HG02981 (cell line): Measurements from ENCODE around the gene TMPRSS6.

Experiments
- ATAC-seq: cut with Tn5 transposase; IDR thresholded peaks from one replicate; pipeline ENCODE4 v1.9.1; 2021; ENCODE audit warnings: mild to moderate bottlenecking, moderate library complexity; ENCODE audit not compliant: unreplicated experiment

Gene TMPRSS6

GRCh38 chr22:37068859-37069258 is 40.7 kb downstream of the TMPRSS6 start:
- no peak for ATAC-seq

GRCh38 chr22:37067428-37067827 is 42.1 kb downstream of the TMPRSS6 start:
- ATAC-seq, result no peak

- ATAC-seq, result no peak
Observed at GRCh38 chr22:37065961-37066360, 43.6 kb downstream of the TMPRSS6 start.

- no peak for ATAC-seq
Observed at GRCh38 chr22:37065180-37065579, 44.3 kb downstream of the TMPRSS6 start.

- ATAC-seq, result no peak
Observed at GRCh38 chr22:37064553-37064952, 45.0 kb downstream of the TMPRSS6 start.

GRCh38 chr22:37063431-37064420 is 45.8 kb downstream of the TMPRSS6 start:
- no peak for ATAC-seq

GRCh38 chr22:37062702-37063381 is 46.7 kb downstream of the TMPRSS6 start:
- ATAC-seq, result no peak

GRCh38 chr22:37062376-37062675 is 47.2 kb downstream of the TMPRSS6 start:
- ATAC-seq, result no peak

DNA sequence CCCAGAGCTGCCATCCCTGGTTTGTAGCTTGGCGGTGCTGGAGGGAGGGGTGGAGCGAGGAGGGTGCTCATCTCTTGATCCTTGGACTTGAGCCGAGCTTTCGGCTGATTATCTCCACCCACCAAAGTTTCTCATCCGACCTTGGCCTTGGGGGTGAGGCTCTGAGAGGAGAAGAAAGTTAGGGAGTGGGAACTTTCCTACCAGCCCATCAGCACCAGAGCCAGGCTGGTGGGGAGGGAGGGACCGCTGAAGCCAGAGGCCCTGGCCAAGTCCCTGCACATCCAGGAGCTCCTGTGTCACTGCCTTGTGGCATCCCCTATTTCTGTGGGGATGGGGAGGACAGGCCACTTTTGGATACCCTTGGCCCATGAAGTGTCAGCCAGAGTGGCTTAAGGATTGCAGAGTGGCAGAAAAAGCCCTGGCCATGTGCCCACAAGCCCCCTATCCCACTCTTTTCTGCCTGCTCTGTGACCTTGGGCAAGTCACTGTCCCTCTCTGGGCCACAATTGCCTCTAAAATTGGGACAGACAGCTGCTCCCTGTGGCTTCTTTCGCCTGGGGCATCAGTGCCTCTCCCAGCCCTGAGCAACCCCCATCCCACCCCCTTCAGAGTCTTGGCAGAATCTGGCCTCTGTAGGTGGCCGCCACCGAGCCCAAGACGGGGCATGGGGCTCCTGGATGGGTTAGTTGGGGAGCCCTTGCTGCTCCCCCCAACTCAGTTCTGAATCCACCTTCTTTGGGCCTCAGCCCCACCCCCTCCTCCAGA is 47.7 kb downstream of the TMPRSS6 start:
- no peak for ATAC-seq

DNA sequence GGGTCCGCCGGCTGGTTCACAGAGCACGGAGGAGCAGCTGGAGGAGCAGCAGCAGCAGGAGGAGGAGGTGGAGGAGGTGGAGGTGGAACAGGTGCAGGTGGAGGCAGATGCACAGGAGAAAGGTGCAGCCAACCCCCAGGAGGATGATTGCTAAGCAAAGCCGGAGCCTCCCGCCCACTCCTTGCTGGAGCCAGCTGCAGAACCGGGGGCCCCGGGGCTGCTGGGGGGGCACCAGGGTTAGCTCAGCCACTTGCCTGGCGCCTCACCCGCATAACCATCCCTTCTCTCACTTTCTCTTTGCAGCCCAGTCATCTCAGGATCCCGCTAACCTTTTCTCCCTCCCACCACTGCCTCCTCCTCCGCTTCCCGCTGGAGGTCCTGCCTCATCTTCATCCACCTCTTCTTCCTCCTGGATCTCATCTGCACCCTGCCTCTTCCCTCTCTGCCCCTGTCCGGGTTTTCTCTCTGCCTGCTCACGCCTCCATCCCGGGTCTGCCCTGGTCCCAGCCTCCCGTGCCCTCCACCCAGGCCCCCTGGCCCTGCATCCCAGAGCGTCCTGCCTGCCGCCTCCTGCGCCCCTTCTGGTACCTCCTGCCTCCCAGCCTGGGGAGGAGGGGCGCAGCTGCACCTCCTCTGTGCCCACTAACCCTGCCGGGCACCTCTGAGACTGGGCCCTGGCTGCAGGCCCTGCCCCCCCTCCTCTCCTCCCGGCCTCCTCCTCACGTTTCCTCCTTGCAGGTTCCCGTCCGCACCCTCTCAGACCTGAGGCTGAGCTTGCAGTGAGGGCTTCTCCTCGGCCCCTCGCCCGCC is 48.5 kb downstream of the TMPRSS6 start:
- ATAC-seq, result no peak

DNA sequence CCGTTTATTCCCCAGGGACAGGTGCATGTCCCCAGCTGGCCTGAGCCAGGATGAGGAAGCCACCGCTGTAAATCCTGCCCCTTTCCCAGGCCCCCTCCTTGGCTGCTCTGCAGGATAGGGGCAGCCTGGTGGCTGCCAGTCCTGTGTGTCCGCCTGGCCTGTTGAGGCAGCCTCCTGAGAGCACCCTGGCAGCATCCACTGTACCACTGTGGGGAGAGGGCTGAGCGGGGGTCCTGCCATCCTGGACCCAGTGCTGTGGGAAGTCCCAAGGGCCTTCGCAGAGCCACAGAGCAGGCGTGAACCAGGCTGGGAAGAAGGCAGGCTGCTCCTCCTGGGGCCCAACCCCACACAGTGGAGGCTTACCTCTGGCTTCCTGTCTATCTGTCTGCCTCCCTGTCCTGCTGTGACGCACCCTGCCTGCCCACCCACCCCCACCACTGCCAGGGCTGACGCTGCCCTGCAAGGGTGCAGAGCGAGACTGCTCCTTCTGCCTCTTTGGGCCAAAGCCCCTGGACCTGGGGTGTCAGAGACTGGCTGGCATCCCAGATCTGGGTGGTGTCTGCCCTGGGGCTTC is 49.5 kb downstream of the TMPRSS6 start:
- ATAC-seq, result no peak

DNA sequence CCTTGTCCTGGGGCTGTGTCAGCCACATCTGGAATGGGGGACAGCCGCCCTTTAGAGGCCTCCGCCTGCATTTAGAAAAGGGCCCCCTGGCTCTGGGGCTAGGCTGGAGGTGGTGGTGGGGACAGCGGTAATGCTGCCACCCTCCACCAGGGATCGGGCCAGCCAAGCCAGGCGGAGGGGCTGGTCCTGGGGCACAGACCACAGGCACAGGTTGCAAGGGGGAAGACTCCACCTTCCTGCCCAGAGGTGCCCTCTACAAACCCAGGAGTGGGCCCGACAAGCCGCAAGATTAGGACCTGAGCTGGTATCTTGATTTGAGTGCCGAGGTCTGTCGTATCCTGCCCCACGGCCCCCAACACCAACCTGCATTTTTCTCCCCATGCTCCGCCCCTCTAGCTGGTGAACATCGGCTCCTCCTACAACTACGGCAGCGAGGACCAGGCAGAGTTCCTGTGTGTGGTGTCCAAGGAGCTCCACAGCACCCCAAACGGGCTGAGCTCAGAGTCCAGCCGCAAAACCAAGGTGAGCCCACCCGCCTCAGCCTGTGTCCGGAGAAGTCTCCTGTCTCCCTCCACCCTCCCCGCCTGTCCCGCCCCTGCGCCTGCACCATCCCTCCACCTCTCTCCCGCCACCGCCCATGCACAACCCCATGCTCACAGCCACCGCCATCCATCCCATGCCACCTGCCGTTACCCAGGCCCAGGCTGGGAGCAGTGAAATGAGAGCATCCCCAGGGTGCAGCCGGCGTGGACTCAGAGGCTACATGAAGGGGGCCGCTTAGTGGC is 50.4 kb downstream of the TMPRSS6 start:
- ATAC-seq, result no peak

GRCh38 chr22:37057796-37058510 is 51.6 kb downstream of the TMPRSS6 start:
- no peak for ATAC-seq

- no peak for ATAC-seq
Observed at GRCh38 chr22:37057226-37057625, 52.3 kb downstream of the TMPRSS6 start.

GRCh38 chr22:37056246-37056645 is 53.3 kb downstream of the TMPRSS6 start:
- no peak for ATAC-seq

DNA sequence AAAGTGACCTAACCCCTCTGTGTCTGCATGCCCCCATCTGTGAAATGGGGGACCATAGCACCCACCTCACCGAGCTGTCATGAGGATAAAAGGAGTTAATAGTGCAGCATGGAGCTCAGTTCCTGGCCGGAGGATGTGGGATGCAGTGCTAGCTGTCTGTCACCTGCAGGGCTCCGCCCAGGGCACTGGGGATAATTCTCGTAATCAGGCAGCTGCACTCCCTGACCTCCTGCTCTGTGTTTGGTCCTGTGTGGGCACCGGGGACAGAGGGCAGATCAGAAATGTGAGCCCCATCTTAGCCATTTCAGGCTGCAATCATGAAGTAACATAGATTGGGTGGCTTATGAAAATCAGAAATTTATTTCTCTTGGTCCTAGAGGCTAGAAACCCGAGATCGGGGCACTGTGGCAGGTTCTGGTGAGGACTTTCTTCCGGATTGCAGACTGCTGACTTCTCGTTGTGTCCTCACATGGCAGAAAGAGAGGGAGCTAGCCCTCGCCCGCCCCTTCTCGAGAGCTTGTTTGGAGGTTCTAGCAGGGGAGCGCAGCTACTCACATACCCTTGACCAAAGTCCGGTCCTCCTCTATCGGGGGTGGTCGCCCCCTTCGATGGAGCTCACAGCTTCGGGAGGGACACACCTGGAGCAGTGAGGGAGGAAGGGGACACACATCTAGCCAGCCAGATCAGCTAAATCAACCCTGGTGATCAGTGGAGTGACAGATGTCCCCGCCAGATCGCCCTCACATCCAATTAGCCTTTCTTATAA is 54.7 kb downstream of the TMPRSS6 start:
- ATAC-seq, result no peak

- no peak for ATAC-seq
Observed at GRCh38 chr22:37054056-37054395, 55.5 kb downstream of the TMPRSS6 start.

DNA sequence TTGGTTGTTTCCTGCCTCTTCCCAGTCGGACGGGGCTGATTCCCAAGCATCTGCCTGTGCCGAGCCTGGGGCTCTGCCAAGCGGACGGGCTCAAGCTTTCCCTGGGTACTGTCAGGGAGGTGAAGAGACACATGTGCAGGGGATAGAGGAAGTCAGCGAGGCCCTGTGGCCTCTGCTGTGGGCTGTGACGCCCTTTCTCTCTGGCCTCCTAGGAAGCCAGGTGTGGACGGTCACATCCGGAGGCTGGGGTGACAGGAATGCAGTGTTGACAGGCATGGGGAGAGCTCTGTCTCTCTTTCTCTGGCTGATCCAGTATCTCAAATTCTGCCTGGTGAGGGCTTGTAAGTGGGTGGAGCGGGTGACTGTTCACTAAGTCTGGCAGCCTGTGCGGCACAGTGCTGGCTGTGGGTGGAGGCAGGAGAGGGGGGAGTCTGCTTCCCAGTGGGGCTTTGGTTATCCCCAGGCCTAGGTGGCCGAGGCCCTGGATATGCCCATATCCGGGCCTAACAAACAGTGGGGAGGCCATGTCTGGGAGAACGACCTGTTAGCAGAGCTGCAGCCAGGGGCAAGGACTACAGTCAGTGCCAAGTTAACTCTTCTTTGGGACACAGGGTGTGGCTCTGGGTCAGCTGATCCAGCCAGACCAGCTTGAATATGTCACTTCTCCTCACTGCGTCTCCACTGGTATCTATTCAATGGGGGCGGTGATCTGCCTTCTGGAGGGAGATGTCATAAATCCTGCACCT is 56.0 kb downstream of the TMPRSS6 start:
- ATAC-seq, result no peak
